GM08714 (cell line): ENCODE data around the gene SMIM34.
"Not testable (repeated sequence)": the region's sequence is repeated elsewhere in the genome, so short reads cannot be mapped to it uniquely, and the experiment has no call there.

Source experiments
- H3K4me3 ChIP-seq: fragments of 200-500 bp; sonication (Bioruptor generic); 2 replicates; pipeline ENCODE4 v1.5.1; 2014; ENCODE audit warnings: mild to moderate bottlenecking, low read length, inconsistent platforms
- ZNF274 ChIP-seq: IDR thresholded peaks from 2 replicates; pipeline ENCODE4 v1.6.1; 2012; ENCODE audit warnings: mild to moderate bottlenecking, low read depth, low read length

Gene SMIM34

DNA sequence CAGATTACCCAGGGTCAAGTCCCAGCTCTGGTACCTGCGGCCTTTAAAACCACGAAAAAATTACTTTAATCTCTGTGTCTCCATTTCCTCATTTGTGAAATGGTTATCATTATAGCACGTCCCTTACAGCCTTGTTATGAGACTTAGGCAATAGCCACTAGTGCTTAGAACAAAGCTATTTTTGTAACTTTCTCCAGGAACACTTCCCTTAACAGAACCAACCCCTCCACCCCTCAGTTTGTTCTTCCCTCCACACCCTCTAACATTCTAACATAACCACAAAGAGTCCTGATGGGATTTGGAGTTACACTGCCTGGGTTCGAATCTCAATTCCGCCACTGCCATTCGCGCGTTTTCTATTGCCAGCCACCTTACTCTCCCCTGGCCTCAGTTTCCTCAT lies 49.3 kb downstream of the SMIM34 start:
- not testable (repeated sequence) for H3K4me3 ChIP-seq

GRCh38 chr21:34372321-34372720 lies 51.4 kb downstream of the SMIM34 start:
- TF ChIP-seq ZNF274: no peak
- no peak overlapping the region for H3K4me3 ChIP-seq

- no peak for TF ChIP-seq ZNF274
- H3K4me3 ChIP-seq: no peak overlapping the region
Measured at GRCh38 chr21:34369741-34370140, 54.0 kb downstream of the SMIM34 start.
